HCT116 (cell line): ENCODE results near the gene INHBE. TPM values are rescaled to one million over a fixed set of nuclear protein-coding genes. Genes with fewer than 3 reads are reported as not detected.

Experiments
- ATAC-seq: fragments of 200-7000 bp; cut with Tn5 transposase; 2 replicates; pipeline ENCODE4 v1.9.1; 2020; ENCODE audit warnings: mild to moderate bottlenecking, moderate library complexity
- BruUV-seq: library from RNA; stranded (reverse); fragments of 400-500 nt; replicated peaks from 2 replicates; lab custom pipeline; 2021; lab: Mats Ljungman, UMichigan
- CTCF ChIA-PET: fragments of 300-600 bp; sonication (Branson Sonifier 250); formaldehyde crosslinking; loops from one replicate; lab custom pipeline; 2021; ENCODE audit warnings: antibody characterized with exemption; lab: Charles Lee
- POLR2A ChIA-PET: fragments of 300-600, 350-600 bp; sonication (Branson Sonifier 250); formaldehyde crosslinking; loops from one replicate; lab custom pipeline; 2021; ENCODE audit warnings: antibody characterized with exemption; lab: Charles Lee
- RAD21 ChIA-PET, 2 experiments: fragments of 300-600 bp; sonication (Branson Sonifier 250); formaldehyde crosslinking; loops; one replicate each; lab custom pipeline; 2023; ENCODE audit warnings: low total read pairs in 2 of 2; ENCODE audit not compliant: uncharacterized antibody in 2 of 2, unreplicated experiment in 2 of 2, low non-redundant PET in 1 of 2; lab: Charles Lee
- DNase-seq: peaks from one replicate; pipeline ENCODE4 v3.0.0-alpha.2; 2010; ENCODE audit warnings: low read depth, low spot score
- H2AFZ ChIP-seq: fragments of 200-600 bp; shearing (Covaris generic), sonication (generic); 2 replicates; pipeline ENCODE4 v1.6.1; 2017; ENCODE audit warnings: low read depth, mixed run types, mixed read lengths, antibody characterized with exemption, low read length; ENCODE audit not compliant: poor library complexity, severe bottlenecking
- H3K27ac ChIP-seq: 2 replicates; pipeline ENCODE4 v1.5.1; 2012; ENCODE audit warnings: low read depth, low read length
- H3K27me3 ChIP-seq: fragments of 200-600 bp; sonication (generic); 2 replicates; pipeline ENCODE4 v1.6.1; 2016; ENCODE audit warnings: mixed run types, low read length, mixed read lengths; ENCODE audit not compliant: insufficient read depth
- H3K36me3 ChIP-seq, 2 experiments: fragments of 200-500 bp in 1 of 2; fragments of 200-600 bp in 1 of 2; sonication (Bioruptor generic) in 1 of 2; sonication (generic) in 1 of 2; 2 replicates each; pipeline versions ENCODE4 v1.5.1 to v1.6.1; 2014 to 2016; ENCODE audit warnings: low read length in 2 of 2, inconsistent platforms in 1 of 2, mixed read lengths in 1 of 2, mixed run types in 1 of 2; ENCODE audit not compliant: insufficient read depth in 2 of 2, control insufficient read depth in 1 of 2
- H3K4me1 ChIP-seq, 2 experiments: fragments of 200-600 bp in 1 of 2; sonication (generic) in 1 of 2; 2 replicates each; pipeline versions ENCODE4 v1.5.1 to v1.6.1; 2012 to 2017; ENCODE audit warnings: low read length in 2 of 2, inconsistent platforms in 1 of 2, mild to moderate bottlenecking in 1 of 2, mixed read lengths in 1 of 2, mixed run types in 1 of 2, moderate library complexity in 1 of 2; ENCODE audit not compliant: insufficient read depth in 2 of 2, control insufficient read depth in 1 of 2
- H3K4me2 ChIP-seq: fragments of 200-600 bp; sonication (generic); 2 replicates; pipeline ENCODE4 v1.6.1; 2017; ENCODE audit warnings: mixed run types, low read length, mixed read lengths
- H3K4me3 ChIP-seq, 2 experiments: fragments of 200-600 bp in 1 of 2; sonication (generic) in 1 of 2; replicated peaks in 1 of 2; 2 replicates each; pipeline ENCODE4 v1.5.1; 2011 to 2016; ENCODE audit warnings: low read length in 2 of 2, control low read depth in 1 of 2, low read depth in 1 of 2, mild to moderate bottlenecking in 1 of 2, mixed read lengths in 1 of 2, mixed run types in 1 of 2
- H3K79me2 ChIP-seq: fragments of 200-600 bp; sonication (generic); 2 replicates; pipeline ENCODE4 v1.6.1; 2017; ENCODE audit warnings: mild to moderate bottlenecking, mixed run types, low read length, moderate library complexity, mixed read lengths; ENCODE audit not compliant: insufficient read depth
- H3K9ac ChIP-seq: fragments of 200-600 bp; sonication (generic); 2 replicates; pipeline ENCODE4 v1.6.1; 2016; ENCODE audit warnings: low read length, mixed read lengths
- H3K9me2 ChIP-seq: fragments of 200-600 bp; sonication (generic), shearing (Covaris generic); 2 replicates; pipeline ENCODE4 v1.6.1; 2017; ENCODE audit warnings: mixed run types, mild to moderate bottlenecking, moderate library complexity; ENCODE audit not compliant: insufficient read depth
- H3K9me3 ChIP-seq, 2 experiments: fragments of 200-500 bp in 1 of 2; fragments of 200-600 bp in 1 of 2; sonication (Bioruptor generic) in 1 of 2; sonication (generic) in 1 of 2; 2 replicates each; pipeline ENCODE4 v1.6.1; 2014 to 2017; ENCODE audit warnings: low read length in 2 of 2, mixed read lengths in 2 of 2, inconsistent platforms in 1 of 2, low read depth in 1 of 2, mild to moderate bottlenecking in 1 of 2, mixed run types in 1 of 2, moderate library complexity in 1 of 2; ENCODE audit not compliant: control insufficient read depth in 1 of 2, insufficient read depth in 1 of 2
- H4K20me1 ChIP-seq: fragments of 200-600 bp; sonication (generic), shearing (Covaris generic); 2 replicates; pipeline ENCODE4 v1.6.1; 2017; ENCODE audit warnings: mixed run types, mild to moderate bottlenecking, moderate library complexity; ENCODE audit not compliant: insufficient read depth
- ATF3 ChIP-seq: IDR thresholded peaks from 2 replicates; pipeline ENCODE4 v1.6.1; 2012
- CEBPB ChIP-seq: IDR thresholded peaks from 2 replicates; pipeline ENCODE4 v1.6.1; 2012; ENCODE audit warnings: low read depth
- CTCF ChIP-seq, 3 experiments: fragments of 200-600 bp in 1 of 3; sonication (generic) in 1 of 3; IDR thresholded peaks in 2 of 3; conservative IDR thresholded peaks in 1 of 3; 2 replicates each; pipeline ENCODE4 v1.5.1; 2012 to 2017; ENCODE audit warnings: low read depth in 2 of 3, low read length in 2 of 3, antibody characterized with exemption in 1 of 3, borderline replicate concordance in 1 of 3, control low read depth in 1 of 3, mild to moderate bottlenecking in 1 of 3, mixed read lengths in 1 of 3, mixed run types in 1 of 3, moderate library complexity in 1 of 3; ENCODE audit not compliant: insufficient read depth in 1 of 3
- EGR1 ChIP-seq: IDR thresholded peaks from 2 replicates; pipeline ENCODE4 v1.6.1; 2012; ENCODE audit warnings: low read depth
- ELF1 ChIP-seq: IDR thresholded peaks from 2 replicates; pipeline ENCODE4 v1.6.1; 2012; ENCODE audit warnings: low read depth, borderline replicate concordance
- EZH2 ChIP-seq: fragments of 200-600 bp; sonication (generic); IDR thresholded peaks from 2 replicates; pipeline ENCODE4 v1.6.1; 2017; ENCODE audit warnings: antibody characterized with exemption, mixed run types
- FOSL1 ChIP-seq: IDR thresholded peaks from 2 replicates; pipeline ENCODE4 v1.6.1; 2012; ENCODE audit warnings: low read depth
- JUND ChIP-seq: IDR thresholded peaks from 2 replicates; pipeline ENCODE4 v1.6.1; 2012
- POLR2AphosphoS5 ChIP-seq: IDR thresholded peaks from 2 replicates; pipeline ENCODE4 v1.6.1; 2011; ENCODE audit warnings: mild to moderate bottlenecking, low read depth, low read length, moderate library complexity
- RAD21 ChIP-seq: IDR thresholded peaks from 2 replicates; pipeline ENCODE4 v1.6.1; 2012; ENCODE audit warnings: low read depth, mild to moderate bottlenecking
- REST ChIP-seq: IDR thresholded peaks from 2 replicates; pipeline ENCODE4 v1.6.1; 2012; ENCODE audit warnings: low read depth
- SRF ChIP-seq: IDR thresholded peaks from 2 replicates; pipeline ENCODE4 v1.6.1; 2012; ENCODE audit warnings: low read depth
- TCF7L2 ChIP-seq: IDR thresholded peaks from 2 replicates; pipeline ENCODE4 v1.7.0; 2011; ENCODE audit warnings: borderline replicate concordance, inconsistent platforms; ENCODE audit not compliant: insufficient read depth, insufficient read length; ENCODE audit errors: extremely low read depth
- YY1 ChIP-seq: IDR thresholded peaks from 2 replicates; pipeline ENCODE4 v1.6.1; 2011; ENCODE audit warnings: low read length, low read depth, moderate library complexity, mild to moderate bottlenecking; ENCODE audit not compliant: insufficient replicate concordance; ENCODE audit errors: extremely low read depth
- ZFX ChIP-seq: fragments of 450-650 bp; IDR thresholded peaks from 2 replicates; pipeline ENCODE4 v1.6.1; 2017
- ZNF274 ChIP-seq: fragments of 200-500 bp; sonication (Bioruptor generic); IDR thresholded peaks from 2 replicates; pipeline ENCODE4 v1.6.1; 2014; ENCODE audit warnings: mild to moderate bottlenecking, low read depth, low read length, inconsistent platforms
- intact Hi-C: fragments of 100-400 bp; cut with micrococcal nuclease; formaldehyde crosslinking; loops from 2 replicates; pipeline ENCODE4 v1.10.0; 2022
- total RNA-seq: library from RNA; stranded (reverse); gene quantifications from one replicate; pipeline ENCODE4 v1.2.1, GENCODE V29; 2021; ENCODE audit not compliant: unreplicated experiment

INHBE gene
- total RNA-seq, 1 experiment from 2014 or later, result 0.89 TPM

- Histone ChIP-seq H3K4me3 (no peak overlapping the region), H3K36me3 (no peaks in the 10 kb centered on the region), H3K27me3 (no peaks in the 10 kb centered on the region), H3K9me3 (no peaks in the 10 kb centered on the region), H3K9me2 (no peaks in the 10 kb centered on the region), H3K4me1 (peaks cover 8 to 21% of the 10 kb centered on the region in 2 experiments), H2AFZ (no peak overlapping the region), H3K27ac (no peak overlapping the region), H4K20me1 (peaks cover 7% of the 10 kb centered on the region; the same call in 1 of the 2 replicates), H3K79me2 (peaks cover under 1% of the 10 kb centered on the region; the same call in 1 of the 2 replicates), H3K9ac (no peak overlapping the region), H3K4me2 (no peak overlapping the region)
- BruUV-seq, result no TSS peak
- DNase-seq (no peak), ATAC-seq (no peak)
- TF ChIP-seq EZH2 (no peak), CEBPB (no peak), YY1 (no peak), EGR1 (no peak), RAD21 (no peak), POLR2AphosphoS5 (no peak), ELF1 (no peak), TCF7L2 (no peak), FOSL1 (no peak), JUND (no peak), ZNF274 (no peak), SRF (no peak), CTCF (IDR thresholded peaks at IDR 0.05 in 2 of 3, conservative IDR thresholded peaks at IDR 0.05 in 1 of 3; ENCODE audit: borderline replicate concordance in 1 of 3, insufficient read depth in 1 of 3, low read depth in 2 of 3, low read length in 2 of 3) (no peak), REST (no peak), ATF3 (no peak), ZFX (no peak)
- ChIA-PET RAD21 (interaction anchor here in 1 of 2 experiments (0.6 kb wide), 1 partner anchor 14 kb away, joined by 4 read pairs; no protein-coding TSS in a partner anchor), POLR2A (no interaction called here), CTCF (interaction anchor here (0.7 kb wide), 1 partner anchor 172 kb away, joined by 3 read pairs; no protein-coding TSS in a partner anchor)
- intact Hi-C loops, result no loop called here
Measured at GRCh38 chr12:57415088-57415487, 40.0 kb upstream of the INHBE start.
